Measurements from ENCODE around the gene MT1E. TPM values are rescaled to one million over a fixed set of nuclear protein-coding genes. Genes with fewer than 3 reads are reported as not detected.

The MT1E gene
- total RNA-seq, 1 experiment from 2014 or later, result 114 TPM

DNA sequence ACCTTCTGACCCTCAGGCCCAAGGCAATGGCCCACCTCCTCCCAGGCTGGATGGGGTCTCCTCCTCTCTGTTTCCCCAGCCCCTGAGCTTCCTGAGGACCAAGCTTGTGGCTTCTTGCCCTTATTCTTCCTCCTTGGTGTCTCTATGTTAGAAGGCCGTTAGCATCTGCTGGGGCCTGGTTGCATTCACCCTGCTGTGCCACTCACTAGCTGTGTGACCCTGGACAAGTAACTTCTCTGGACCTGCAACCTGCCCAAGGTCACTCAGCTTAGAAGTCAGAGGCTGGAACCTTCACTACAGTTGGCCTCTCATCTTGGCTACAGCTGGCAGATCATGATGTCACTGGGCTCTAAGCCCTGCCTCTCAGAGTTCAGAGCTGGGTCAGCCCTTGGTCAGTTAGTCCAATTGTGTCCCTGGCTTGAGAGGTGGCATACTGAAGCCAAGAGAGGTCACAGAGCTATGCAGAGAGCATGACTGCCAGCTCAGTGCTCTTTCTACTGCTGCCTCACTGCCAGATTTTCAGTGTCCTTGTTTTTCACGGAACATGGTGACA, 14.2 kb upstream of the MT1E start:
- DNase-seq (ENCODE audit: low spot score), result no peak
- Mint-ChIP-seq H3K27ac (no peak overlapping the region), H3K27me3 (ENCODE audit: low read depth) (peaks cover 92% of the 10 kb centered on the region), H3K9me3 (no peaks in the 10 kb centered on the region), H3K4me1 (peaks cover 48% of the 10 kb centered on the region), H3K36me3 (no peaks in the 10 kb centered on the region), H3K4me3 (no peak overlapping the region)
- ChIA-PET CTCF (interaction anchor here (1.0 to 4.5 kb wide), 3 partner anchors 10 to 91 kb away, joined by 3 to 28 read pairs (median 22); no protein-coding TSS in a partner anchor), POLR2A (interaction anchor here (1.0 to 4.8 kb wide), 2 partner anchors 15 to 53 kb away, joined by 3 to 68 read pairs; partner anchors contain the start of gene MT1E)
- no peak for ATAC-seq
- TF ChIP-seq, protein P1, sequence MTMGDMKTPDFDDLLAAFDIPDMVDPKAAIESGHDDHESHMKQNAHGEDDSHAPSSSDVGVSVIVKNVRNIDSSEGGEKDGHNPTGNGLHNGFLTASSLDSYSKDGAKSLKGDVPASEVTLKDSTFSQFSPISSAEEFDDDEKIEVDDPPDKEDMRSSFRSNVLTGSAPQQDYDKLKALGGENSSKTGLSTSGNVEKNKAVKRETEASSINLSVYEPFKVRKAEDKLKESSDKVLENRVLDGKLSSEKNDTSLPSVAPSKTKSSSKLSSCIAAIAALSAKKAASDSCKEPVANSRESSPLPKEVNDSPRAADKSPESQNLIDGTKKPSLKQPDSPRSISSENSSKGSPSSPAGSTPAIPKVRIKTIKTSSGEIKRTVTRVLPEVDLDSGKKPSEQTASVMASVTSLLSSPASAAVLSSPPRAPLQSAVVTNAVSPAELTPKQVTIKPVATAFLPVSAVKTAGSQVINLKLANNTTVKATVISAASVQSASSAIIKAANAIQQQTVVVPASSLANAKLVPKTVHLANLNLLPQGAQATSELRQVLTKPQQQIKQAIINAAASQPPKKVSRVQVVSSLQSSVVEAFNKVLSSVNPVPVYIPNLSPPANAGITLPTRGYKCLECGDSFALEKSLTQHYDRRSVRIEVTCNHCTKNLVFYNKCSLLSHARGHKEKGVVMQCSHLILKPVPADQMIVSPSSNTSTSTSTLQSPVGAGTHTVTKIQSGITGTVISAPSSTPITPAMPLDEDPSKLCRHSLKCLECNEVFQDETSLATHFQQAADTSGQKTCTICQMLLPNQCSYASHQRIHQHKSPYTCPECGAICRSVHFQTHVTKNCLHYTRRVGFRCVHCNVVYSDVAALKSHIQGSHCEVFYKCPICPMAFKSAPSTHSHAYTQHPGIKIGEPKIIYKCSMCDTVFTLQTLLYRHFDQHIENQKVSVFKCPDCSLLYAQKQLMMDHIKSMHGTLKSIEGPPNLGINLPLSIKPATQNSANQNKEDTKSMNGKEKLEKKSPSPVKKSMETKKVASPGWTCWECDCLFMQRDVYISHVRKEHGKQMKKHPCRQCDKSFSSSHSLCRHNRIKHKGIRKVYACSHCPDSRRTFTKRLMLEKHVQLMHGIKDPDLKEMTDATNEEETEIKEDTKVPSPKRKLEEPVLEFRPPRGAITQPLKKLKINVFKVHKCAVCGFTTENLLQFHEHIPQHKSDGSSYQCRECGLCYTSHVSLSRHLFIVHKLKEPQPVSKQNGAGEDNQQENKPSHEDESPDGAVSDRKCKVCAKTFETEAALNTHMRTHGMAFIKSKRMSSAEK (CRISPR knock-in tag; IDR thresholded peaks at IDR 0.05; ENCODE audit: borderline replicate concordance), result no peak
- TF ChIP-seq, protein P2, sequence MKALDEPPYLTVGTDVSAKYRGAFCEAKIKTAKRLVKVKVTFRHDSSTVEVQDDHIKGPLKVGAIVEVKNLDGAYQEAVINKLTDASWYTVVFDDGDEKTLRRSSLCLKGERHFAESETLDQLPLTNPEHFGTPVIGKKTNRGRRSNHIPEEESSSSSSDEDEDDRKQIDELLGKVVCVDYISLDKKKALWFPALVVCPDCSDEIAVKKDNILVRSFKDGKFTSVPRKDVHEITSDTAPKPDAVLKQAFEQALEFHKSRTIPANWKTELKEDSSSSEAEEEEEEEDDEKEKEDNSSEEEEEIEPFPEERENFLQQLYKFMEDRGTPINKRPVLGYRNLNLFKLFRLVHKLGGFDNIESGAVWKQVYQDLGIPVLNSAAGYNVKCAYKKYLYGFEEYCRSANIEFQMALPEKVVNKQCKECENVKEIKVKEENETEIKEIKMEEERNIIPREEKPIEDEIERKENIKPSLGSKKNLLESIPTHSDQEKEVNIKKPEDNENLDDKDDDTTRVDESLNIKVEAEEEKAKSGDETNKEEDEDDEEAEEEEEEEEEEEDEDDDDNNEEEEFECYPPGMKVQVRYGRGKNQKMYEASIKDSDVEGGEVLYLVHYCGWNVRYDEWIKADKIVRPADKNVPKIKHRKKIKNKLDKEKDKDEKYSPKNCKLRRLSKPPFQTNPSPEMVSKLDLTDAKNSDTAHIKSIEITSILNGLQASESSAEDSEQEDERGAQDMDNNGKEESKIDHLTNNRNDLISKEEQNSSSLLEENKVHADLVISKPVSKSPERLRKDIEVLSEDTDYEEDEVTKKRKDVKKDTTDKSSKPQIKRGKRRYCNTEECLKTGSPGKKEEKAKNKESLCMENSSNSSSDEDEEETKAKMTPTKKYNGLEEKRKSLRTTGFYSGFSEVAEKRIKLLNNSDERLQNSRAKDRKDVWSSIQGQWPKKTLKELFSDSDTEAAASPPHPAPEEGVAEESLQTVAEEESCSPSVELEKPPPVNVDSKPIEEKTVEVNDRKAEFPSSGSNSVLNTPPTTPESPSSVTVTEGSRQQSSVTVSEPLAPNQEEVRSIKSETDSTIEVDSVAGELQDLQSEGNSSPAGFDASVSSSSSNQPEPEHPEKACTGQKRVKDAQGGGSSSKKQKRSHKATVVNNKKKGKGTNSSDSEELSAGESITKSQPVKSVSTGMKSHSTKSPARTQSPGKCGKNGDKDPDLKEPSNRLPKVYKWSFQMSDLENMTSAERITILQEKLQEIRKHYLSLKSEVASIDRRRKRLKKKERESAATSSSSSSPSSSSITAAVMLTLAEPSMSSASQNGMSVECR (CRISPR knock-in tag; IDR thresholded peaks at IDR 0.05; ENCODE audit: borderline replicate concordance), result no peak
- TF ChIP-seq, protein P3, sequence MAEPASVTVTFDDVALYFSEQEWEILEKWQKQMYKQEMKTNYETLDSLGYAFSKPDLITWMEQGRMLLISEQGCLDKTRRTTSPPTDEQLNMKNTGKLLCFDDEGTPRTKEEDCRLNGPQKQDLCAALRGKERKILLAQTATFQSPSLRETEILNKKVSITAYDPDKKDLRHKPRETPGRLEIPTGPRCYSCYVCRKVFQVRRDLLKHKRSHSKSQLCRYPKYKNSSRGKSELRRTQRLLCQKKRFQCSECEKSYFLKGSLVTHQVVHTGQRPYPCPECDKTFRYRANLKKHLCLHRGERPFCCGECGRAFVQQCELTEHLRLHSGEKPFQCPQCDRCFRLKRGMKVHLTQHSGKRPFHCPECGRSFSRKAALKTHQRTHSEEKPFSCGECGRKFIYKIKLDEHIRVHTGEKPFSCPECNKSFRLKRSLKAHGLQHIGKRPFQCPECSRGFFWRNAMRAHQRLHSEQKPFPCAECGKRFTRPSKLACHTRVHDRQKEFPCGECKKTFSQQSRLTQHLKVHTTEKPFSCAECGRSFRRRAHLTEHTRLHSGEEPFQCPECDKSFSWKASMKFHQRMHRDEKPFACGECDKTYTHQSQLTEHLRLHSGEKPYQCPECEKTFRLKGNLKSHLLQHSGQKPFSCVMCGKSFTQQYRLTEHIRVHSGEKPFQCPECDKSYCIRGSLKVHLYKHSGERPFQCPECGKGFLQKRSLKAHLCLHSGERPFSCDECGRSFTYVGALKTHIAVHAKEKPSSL (CRISPR knock-in tag; conservative IDR thresholded peaks at IDR 0.05), result no peak
- TF ChIP-seq, protein P4, sequence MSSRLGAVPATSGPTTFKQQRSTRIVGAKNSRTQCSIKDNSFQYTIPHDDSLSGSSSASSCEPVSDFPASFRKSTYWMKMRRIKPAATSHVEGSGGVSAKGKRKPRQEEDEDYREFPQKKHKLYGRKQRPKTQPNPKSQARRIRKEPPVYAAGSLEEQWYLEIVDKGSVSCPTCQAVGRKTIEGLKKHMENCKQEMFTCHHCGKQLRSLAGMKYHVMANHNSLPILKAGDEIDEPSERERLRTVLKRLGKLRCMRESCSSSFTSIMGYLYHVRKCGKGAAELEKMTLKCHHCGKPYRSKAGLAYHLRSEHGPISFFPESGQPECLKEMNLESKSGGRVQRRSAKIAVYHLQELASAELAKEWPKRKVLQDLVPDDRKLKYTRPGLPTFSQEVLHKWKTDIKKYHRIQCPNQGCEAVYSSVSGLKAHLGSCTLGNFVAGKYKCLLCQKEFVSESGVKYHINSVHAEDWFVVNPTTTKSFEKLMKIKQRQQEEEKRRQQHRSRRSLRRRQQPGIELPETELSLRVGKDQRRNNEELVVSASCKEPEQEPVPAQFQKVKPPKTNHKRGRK (CRISPR knock-in tag; IDR thresholded peaks at IDR 0.05; ENCODE audit: borderline replicate concordance), result no peak
- no peak for TF ChIP-seq ZNF219 (CRISPR knock-in tag; IDR thresholded peaks at IDR 0.05; ENCODE audit: borderline replicate concordance)
- TF ChIP-seq KAT7 (CRISPR knock-in tag; IDR thresholded peaks at IDR 0.05; ENCODE audit: borderline replicate concordance), result no peak
- TF ChIP-seq FOXK1 (CRISPR knock-in tag; IDR thresholded peaks at IDR 0.05), result no peak
- no peak for TF ChIP-seq ZNF416 (CRISPR knock-in tag; IDR thresholded peaks at IDR 0.05)
- TF ChIP-seq SP1 (CRISPR knock-in tag; conservative IDR thresholded peaks at IDR 0.05), result no peak
- no peak for TF ChIP-seq CREB1 (CRISPR knock-in tag; IDR thresholded peaks at IDR 0.05)
- TF ChIP-seq ETV6 (CRISPR knock-in tag; IDR thresholded peaks at IDR 0.05), result no peak
- TF ChIP-seq, protein P5, sequence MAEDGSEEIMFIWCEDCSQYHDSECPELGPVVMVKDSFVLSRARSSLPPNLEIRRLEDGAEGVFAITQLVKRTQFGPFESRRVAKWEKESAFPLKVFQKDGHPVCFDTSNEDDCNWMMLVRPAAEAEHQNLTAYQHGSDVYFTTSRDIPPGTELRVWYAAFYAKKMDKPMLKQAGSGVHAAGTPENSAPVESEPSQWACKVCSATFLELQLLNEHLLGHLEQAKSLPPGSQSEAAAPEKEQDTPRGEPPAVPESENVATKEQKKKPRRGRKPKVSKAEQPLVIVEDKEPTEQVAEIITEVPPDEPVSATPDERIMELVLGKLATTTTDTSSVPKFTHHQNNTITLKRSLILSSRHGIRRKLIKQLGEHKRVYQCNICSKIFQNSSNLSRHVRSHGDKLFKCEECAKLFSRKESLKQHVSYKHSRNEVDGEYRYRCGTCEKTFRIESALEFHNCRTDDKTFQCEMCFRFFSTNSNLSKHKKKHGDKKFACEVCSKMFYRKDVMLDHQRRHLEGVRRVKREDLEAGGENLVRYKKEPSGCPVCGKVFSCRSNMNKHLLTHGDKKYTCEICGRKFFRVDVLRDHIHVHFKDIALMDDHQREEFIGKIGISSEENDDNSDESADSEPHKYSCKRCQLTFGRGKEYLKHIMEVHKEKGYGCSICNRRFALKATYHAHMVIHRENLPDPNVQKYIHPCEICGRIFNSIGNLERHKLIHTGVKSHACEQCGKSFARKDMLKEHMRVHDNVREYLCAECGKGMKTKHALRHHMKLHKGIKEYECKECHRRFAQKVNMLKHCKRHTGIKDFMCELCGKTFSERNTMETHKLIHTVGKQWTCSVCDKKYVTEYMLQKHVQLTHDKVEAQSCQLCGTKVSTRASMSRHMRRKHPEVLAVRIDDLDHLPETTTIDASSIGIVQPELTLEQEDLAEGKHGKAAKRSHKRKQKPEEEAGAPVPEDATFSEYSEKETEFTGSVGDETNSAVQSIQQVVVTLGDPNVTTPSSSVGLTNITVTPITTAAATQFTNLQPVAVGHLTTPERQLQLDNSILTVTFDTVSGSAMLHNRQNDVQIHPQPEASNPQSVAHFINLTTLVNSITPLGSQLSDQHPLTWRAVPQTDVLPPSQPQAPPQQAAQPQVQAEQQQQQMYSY (CRISPR knock-in tag; IDR thresholded peaks at IDR 0.05), result no peak
- TF ChIP-seq OVOL2 (CRISPR knock-in tag; IDR thresholded peaks at IDR 0.05; ENCODE audit: borderline replicate concordance), result no peak
- TF ChIP-seq, protein P6, sequence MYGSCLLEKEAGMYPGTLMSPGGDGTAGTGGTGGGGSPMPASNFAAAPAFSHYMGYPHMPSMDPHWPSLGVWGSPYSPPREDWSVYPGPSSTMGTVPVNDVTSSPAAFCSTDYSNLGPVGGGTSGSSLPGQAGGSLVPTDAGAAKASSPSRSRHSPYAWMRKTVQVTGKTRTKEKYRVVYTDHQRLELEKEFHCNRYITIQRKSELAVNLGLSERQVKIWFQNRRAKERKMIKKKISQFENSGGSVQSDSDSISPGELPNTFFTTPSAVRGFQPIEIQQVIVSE (CRISPR knock-in tag; IDR thresholded peaks at IDR 0.05; ENCODE audit: borderline replicate concordance), result no peak
- TF ChIP-seq, protein P7, sequence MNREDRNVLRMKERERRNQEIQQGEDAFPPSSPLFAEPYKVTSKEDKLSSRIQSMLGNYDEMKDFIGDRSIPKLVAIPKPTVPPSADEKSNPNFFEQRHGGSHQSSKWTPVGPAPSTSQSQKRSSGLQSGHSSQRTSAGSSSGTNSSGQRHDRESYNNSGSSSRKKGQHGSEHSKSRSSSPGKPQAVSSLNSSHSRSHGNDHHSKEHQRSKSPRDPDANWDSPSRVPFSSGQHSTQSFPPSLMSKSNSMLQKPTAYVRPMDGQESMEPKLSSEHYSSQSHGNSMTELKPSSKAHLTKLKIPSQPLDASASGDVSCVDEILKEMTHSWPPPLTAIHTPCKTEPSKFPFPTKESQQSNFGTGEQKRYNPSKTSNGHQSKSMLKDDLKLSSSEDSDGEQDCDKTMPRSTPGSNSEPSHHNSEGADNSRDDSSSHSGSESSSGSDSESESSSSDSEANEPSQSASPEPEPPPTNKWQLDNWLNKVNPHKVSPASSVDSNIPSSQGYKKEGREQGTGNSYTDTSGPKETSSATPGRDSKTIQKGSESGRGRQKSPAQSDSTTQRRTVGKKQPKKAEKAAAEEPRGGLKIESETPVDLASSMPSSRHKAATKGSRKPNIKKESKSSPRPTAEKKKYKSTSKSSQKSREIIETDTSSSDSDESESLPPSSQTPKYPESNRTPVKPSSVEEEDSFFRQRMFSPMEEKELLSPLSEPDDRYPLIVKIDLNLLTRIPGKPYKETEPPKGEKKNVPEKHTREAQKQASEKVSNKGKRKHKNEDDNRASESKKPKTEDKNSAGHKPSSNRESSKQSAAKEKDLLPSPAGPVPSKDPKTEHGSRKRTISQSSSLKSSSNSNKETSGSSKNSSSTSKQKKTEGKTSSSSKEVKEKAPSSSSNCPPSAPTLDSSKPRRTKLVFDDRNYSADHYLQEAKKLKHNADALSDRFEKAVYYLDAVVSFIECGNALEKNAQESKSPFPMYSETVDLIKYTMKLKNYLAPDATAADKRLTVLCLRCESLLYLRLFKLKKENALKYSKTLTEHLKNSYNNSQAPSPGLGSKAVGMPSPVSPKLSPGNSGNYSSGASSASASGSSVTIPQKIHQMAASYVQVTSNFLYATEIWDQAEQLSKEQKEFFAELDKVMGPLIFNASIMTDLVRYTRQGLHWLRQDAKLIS (CRISPR knock-in tag; IDR thresholded peaks at IDR 0.05; ENCODE audit: borderline replicate concordance), result no peak

Data from WTC11 (cell line).